GM18505 (cell line): ENCODE measurements around the gene DIP2C.
"Not testable (repeated sequence)": the region's sequence is repeated elsewhere in the genome, so short reads cannot be mapped to it uniquely, and the experiment has no call there.

ENCODE experiments used
- ATAC-seq: cut with Tn5 transposase; IDR thresholded peaks from one replicate; pipeline ENCODE4 v1.9.1; 2021; ENCODE audit not compliant: unreplicated experiment
- POLR2A ChIP-seq: IDR thresholded peaks from 4 replicates; pipeline ENCODE4 v1.6.1; 2011; ENCODE audit warnings: borderline replicate concordance; ENCODE audit not compliant: insufficient read depth, insufficient read length; ENCODE audit errors: extremely low read depth

DIP2C gene

GRCh38 chr10:717458-717857 lies 28.0 kb upstream of the DIP2C start:
- no peak for TF ChIP-seq POLR2A

GRCh38 chr10:716821-717220 lies 27.4 kb upstream of the DIP2C start:
- no peak for TF ChIP-seq POLR2A
- no peak for ATAC-seq

More at GRCh38 chr10:717458-717857, 28.0 kb upstream of the DIP2C start:
- no peak for ATAC-seq

GRCh38 chr10:714214-714613 lies 24.7 kb upstream of the DIP2C start:
- no peak for TF ChIP-seq POLR2A
- ATAC-seq = no peak

GRCh38 chr10:712575-712974 lies 23.1 kb upstream of the DIP2C start:
- TF ChIP-seq POLR2A = no peak
- no peak for ATAC-seq

- ATAC-seq = no peak
- no peak for TF ChIP-seq POLR2A
Measured at GRCh38 chr10:712089-712488, 22.6 kb upstream of the DIP2C start.

GRCh38 chr10:707861-708260 lies 18.4 kb upstream of the DIP2C start:
- no peak for TF ChIP-seq POLR2A
- no peak for ATAC-seq

GRCh38 chr10:707456-707855 lies 18.0 kb upstream of the DIP2C start:
- ATAC-seq = no peak
- no peak for TF ChIP-seq POLR2A

- no peak for ATAC-seq
- no peak for TF ChIP-seq POLR2A
Measured at GRCh38 chr10:703118-703517, 13.7 kb upstream of the DIP2C start.

- not testable (repeated sequence) for ATAC-seq
Measured at GRCh38 chr10:700183-700582, 10.7 kb upstream of the DIP2C start.

- no peak for TF ChIP-seq POLR2A
- ATAC-seq = no peak
Measured at GRCh38 chr10:697097-697875, 7.8 kb upstream of the DIP2C start.

- no peak for TF ChIP-seq POLR2A
- no peak for ATAC-seq
Measured at GRCh38 chr10:695396-695795, 5.9 kb upstream of the DIP2C start.

- no peak for ATAC-seq
- no peak for TF ChIP-seq POLR2A
Measured at GRCh38 chr10:693506-693905, 4.0 kb upstream of the DIP2C start.

- TF ChIP-seq POLR2A = no peak
- no peak for ATAC-seq
Measured at GRCh38 chr10:692682-693351, 3.3 kb upstream of the DIP2C start.

GRCh38 chr10:691216-691615 lies 1.7 kb upstream of the DIP2C start:
- ATAC-seq = no peak
- TF ChIP-seq POLR2A = no peak
